Activated CD8-positive, alpha-beta memory T cell treated with anti-CD3 and anti-CD28 coated beads for 4 hours (primary cell): ENCODE measurements around the gene KDM6B.

ENCODE experiments used
- DNase-seq, 2 donors: peaks; one replicate each; pipeline ENCODE4 v3.0.0-alpha.2; 2020; ENCODE audit warnings: low read depth in 2 of 2

KDM6B gene

GRCh38 chr17:7880076-7880868, 46.3 kb downstream of the KDM6B start:
- DNase-seq = no peak

GRCh38 chr17:7881276-7882054, 47.4 kb downstream of the KDM6B start:
- DNase-seq = no peak

- no peak for DNase-seq
Observed at GRCh38 chr17:7882068-7882467, 48.1 kb downstream of the KDM6B start.

GRCh38 chr17:7882629-7883028, 48.6 kb downstream of the KDM6B start:
- no peak for DNase-seq
